A549 (cell line): ENCODE results near the gene MPPED1. TPM values are rescaled to one million over a fixed set of nuclear protein-coding genes. Genes with fewer than 3 reads are reported as not detected.

ENCODE experiments used
- ATAC-seq, 2 experiments: fragments of 200-7000 bp in 1 of 2; fragments of >200 bp in 1 of 2; cut with Nextera tagmentation in 1 of 2; cut with Tn5 transposase in 1 of 2; 3 replicates each; pipeline versions ENCODE4 v1.8.0 to v1.9.1; 2018 to 2020; ENCODE audit warnings: mild to moderate bottlenecking in 1 of 2, moderate library complexity in 1 of 2
- CTCF ChIA-PET: fragments of 300-600 bp; sonication (Branson Sonifier 250); formaldehyde crosslinking; extraction: SDS; loops from one replicate; lab custom pipeline; 2021; ENCODE audit warnings: antibody characterized with exemption, inconsistent platforms; lab: Yijun Ruan, JAX
- POLR2A ChIA-PET: fragments of 350-600 bp; formaldehyde crosslinking; extraction: SDS; loops from one replicate; lab custom pipeline; 2021; ENCODE audit warnings: antibody characterized with exemption, inconsistent platforms; lab: Yijun Ruan, JAX
- DNase-seq, 2 experiments: peaks; one replicate each; pipeline versions ENCODE4 v3.0.0 to v3.0.0-alpha.2; 2011 to 2016; ENCODE audit warnings: low read depth in 1 of 2, low spot score in 1 of 2
- FAIRE-seq: peaks from 2 replicates; lab custom pipeline; 2011; peaks lifted over from hg19 to GRCh38; lab: Jason Lieb, UNC
- H3K27ac ChIP-seq, 2 experiments: fragments of >200 bp; sonication (Bioruptor Twin); formaldehyde crosslinking; 3 replicates each; pipeline ENCODE4 v1.5.1; 2016 to 2017
- H3K4me1 ChIP-seq: fragments of >200 bp; sonication (Bioruptor Twin); formaldehyde crosslinking; 3 replicates; pipeline ENCODE4 v1.6.1; 2016
- H3K4me2 ChIP-seq: fragments of >200 bp; sonication (Bioruptor Twin); formaldehyde crosslinking; 3 replicates; pipeline ENCODE4 v1.6.1; 2016
- H3K4me3 ChIP-seq: fragments of >200 bp; sonication (Bioruptor Twin); formaldehyde crosslinking; 3 replicates; pipeline ENCODE4 v1.5.1; 2016
- H3K9me3 ChIP-seq: fragments of >200 bp; sonication (Bioruptor Twin); formaldehyde crosslinking; 3 replicates; pipeline ENCODE4 v1.6.1; 2016
- BCL3 ChIP-seq: fragments of >200 bp; sonication (Bioruptor Twin); formaldehyde crosslinking; IDR thresholded peaks from 3 replicates; pipeline ENCODE4 v1.6.1; 2016
- CTCF ChIP-seq: fragments of >200 bp; sonication (Bioruptor Twin); formaldehyde crosslinking; IDR thresholded peaks from 3 replicates; pipeline ENCODE4 v1.5.1; 2016
- EHMT2 ChIP-seq: fragments of 200-600 bp; sonication (generic); IDR thresholded peaks from 2 replicates; pipeline ENCODE4 v1.6.1; 2016; ENCODE audit warnings: antibody characterized with exemption, low read depth, mild to moderate bottlenecking, moderate library complexity
- ELK1 ChIP-seq: fragments of 150-350 bp; IDR thresholded peaks from 2 replicates; pipeline ENCODE4 v1.6.1; 2014; ENCODE audit warnings: low read depth, mild to moderate bottlenecking, low read length
- ESRRA ChIP-seq: fragments of 150-350 bp; IDR thresholded peaks from 2 replicates; pipeline ENCODE4 v1.6.1; 2014; ENCODE audit warnings: mild to moderate bottlenecking, low read length, borderline replicate concordance
- FOSL2 ChIP-seq, 2 experiments: fragments of 450-650 bp in 1 of 2; fragments of >200 bp in 1 of 2; sonication (Bioruptor Twin) in 1 of 2; formaldehyde crosslinking; IDR thresholded peaks; 2 replicates each; pipeline versions ENCODE4 v1.5.0 to v1.6.1; 2016 to 2020; ENCODE audit warnings: mild to moderate bottlenecking in 1 of 2, moderate library complexity in 1 of 2
- FOXS1 ChIP-seq: fragments of 250-450 bp; sonication (Bioruptor Pico); IDR thresholded peaks from 2 replicates; pipeline ENCODE4 v1.5.0; 2020; ENCODE audit warnings: mild to moderate bottlenecking, moderate library complexity
- MAFK ChIP-seq: fragments of 450-650 bp; IDR thresholded peaks from 2 replicates; pipeline ENCODE4 v1.6.1; 2014; ENCODE audit not compliant: partially characterized antibody
- MAZ ChIP-seq: fragments of 150-350 bp; IDR thresholded peaks from 2 replicates; pipeline ENCODE4 v1.6.1; 2014; ENCODE audit warnings: antibody characterized with exemption, low read depth, low read length, borderline replicate concordance
- NFE2L2 ChIP-seq: fragments of 150-350 bp; conservative IDR thresholded peaks from 2 replicates; pipeline ENCODE4 v1.6.1; 2014; ENCODE audit warnings: low read length
- NPAS2 ChIP-seq: fragments of 250-450 bp; sonication (Bioruptor Pico); IDR thresholded peaks from 2 replicates; pipeline ENCODE4 v1.8.0; 2022; ENCODE audit warnings: mild to moderate bottlenecking, moderate library complexity, borderline replicate concordance
- PBX3 ChIP-seq: IDR thresholded peaks from 2 replicates; pipeline ENCODE4 v1.6.1; 2012
- REST ChIP-seq: fragments of 200-600 bp; sonication (generic); IDR thresholded peaks from 2 replicates; pipeline ENCODE4 v1.6.1; 2016; ENCODE audit warnings: antibody characterized with exemption, mild to moderate bottlenecking, moderate library complexity
- RNF2 ChIP-seq: fragments of 200-600 bp; sonication (generic); IDR thresholded peaks from 2 replicates; pipeline ENCODE4 v1.6.1; 2016; ENCODE audit warnings: low read depth, mild to moderate bottlenecking, antibody characterized with exemption, moderate library complexity, borderline replicate concordance
- SMC3 ChIP-seq: fragments of >200 bp; sonication (Bioruptor Twin); formaldehyde crosslinking; IDR thresholded peaks from 3 replicates; pipeline ENCODE4 v1.6.1; 2018; ENCODE audit warnings: inconsistent platforms
- SREBF2 ChIP-seq: fragments of 450-650 bp; IDR thresholded peaks from 2 replicates; pipeline ENCODE4 v1.6.1; 2014; ENCODE audit warnings: mild to moderate bottlenecking, moderate library complexity
- USF2 ChIP-seq: fragments of 450-650 bp; IDR thresholded peaks from 2 replicates; pipeline ENCODE4 v1.6.1; 2014; ENCODE audit warnings: antibody characterized with exemption
- WGBS: methylation state at CpG from one replicate; pipeline ENCODE4 v1.1.6; 2017; ENCODE audit errors: missing lambda C conversion rate; 5-methylcytosine and 5-hydroxymethylcytosine counted together
- polyA plus RNA-seq, 4 experiments: library from polyadenylated mRNA; depleted of rRNA in 3 of 4; stranded (reverse); fragments of >200 nt; fragmentation: RNase III in 1 of 4; extraction: RNeasy Plus Mini Kit Qiagen cat#74134 plus additional on column Dnase treatment in 1 of 4; gene quantifications; 2 replicates in 3 of 4; 3 replicates in 1 of 4; pipeline ENCODE4 v1.2.3, GENCODE V29; 2011 to 2017

Gene MPPED1
- polyA plus RNA-seq, 2 of the 4 experiments (the other 2 are of a cell fraction), result not detected

GRCh38 chr22:43530349-43531201 is 118.8 kb downstream of the MPPED1 start:
- Histone ChIP-seq H3K27ac (no peak overlapping the region), H3K4me2 (no peak overlapping the region), H3K4me3 (no peak overlapping the region), H3K9me3 (no peaks in the 10 kb centered on the region), H3K4me1 (no peaks in the 10 kb centered on the region)
- CTCF ChIA-PET, result interaction anchor here (0.8 kb wide), 1 partner anchor 365 kb away, joined by 3 read pairs; no protein-coding TSS in a partner anchor
- POLR2A ChIA-PET, result no interaction called here
- ATAC-seq, result no peak
- no peak for DNase-seq
- no peak for FAIRE-seq
- WGBS, result 68% methylated on average over 18 of the region's 34 CpGs
- no peak for TF ChIP-seq PBX3
- TF ChIP-seq MAFK, result no peak
- no peak for TF ChIP-seq CTCF
- TF ChIP-seq ESRRA, result no peak
- TF ChIP-seq REST, result no peak
- no peak for TF ChIP-seq NPAS2 (CRISPR knock-in tag)
- no peak for TF ChIP-seq SREBF2
- TF ChIP-seq SMC3, result no peak
- TF ChIP-seq MAZ, result no peak
- no peak for TF ChIP-seq FOSL2 (IDR thresholded peaks at IDR 0.05)
- no peak for TF ChIP-seq FOSL2 (CRISPR knock-in tag; IDR thresholded peaks at IDR 0.05)
- no peak for TF ChIP-seq NFE2L2
- TF ChIP-seq FOXS1, result no peak
- no peak for TF ChIP-seq BCL3
- TF ChIP-seq USF2, result no peak
- TF ChIP-seq EHMT2, result no peak

- FAIRE-seq, result no peak
- CTCF ChIA-PET, result no interaction called here
- no peak for DNase-seq
- no peaks in the 10 kb centered on the region for H3K9me3 ChIP-seq
- H3K27ac ChIP-seq, result no peak overlapping the region
- POLR2A ChIA-PET, result no interaction called here
- ATAC-seq, result no peak
- TF ChIP-seq ELK1 (no peak), RNF2 (no peak)
- TF ChIP-seq, all 56 proteins: peak for 0
- WGBS, result 16% methylated on average over 1 of the region's 4 CpGs
- no peaks in the 10 kb centered on the region for H3K4me1 ChIP-seq
- no peak overlapping the region for H3K4me2 ChIP-seq
- no peak overlapping the region for H3K4me3 ChIP-seq
These were observed 119.8 kb downstream of the MPPED1 start for GRCh38 chr22:43531651-43532050.
